Lung microvascular endothelial cell (primary cell): ENCODE measurements around the gene GALNT11. TPM values are rescaled to one million over a fixed set of nuclear protein-coding genes. Genes with fewer than 3 reads are reported as not detected.
"Not testable (repeated sequence)": the region's sequence is repeated elsewhere in the genome, so short reads cannot be mapped to it uniquely, and the experiment has no call there.

Experiments
- DNase-seq, 2 donors: peaks; one replicate each; pipeline versions ENCODE4 v3.0.0 to v3.0.0-alpha.2; 2010; ENCODE audit warnings: low read depth in 2 of 2
- total RNA-seq: library from RNA; depleted of rRNA; stranded (reverse); fragments of >200 nt; gene quantifications from 2 replicates; pipeline ENCODE4 v1.2.1, GENCODE V29; 2014

GALNT11 gene
- total RNA-seq, 1 donor from 2014 or later: 39.3 TPM

DNA sequence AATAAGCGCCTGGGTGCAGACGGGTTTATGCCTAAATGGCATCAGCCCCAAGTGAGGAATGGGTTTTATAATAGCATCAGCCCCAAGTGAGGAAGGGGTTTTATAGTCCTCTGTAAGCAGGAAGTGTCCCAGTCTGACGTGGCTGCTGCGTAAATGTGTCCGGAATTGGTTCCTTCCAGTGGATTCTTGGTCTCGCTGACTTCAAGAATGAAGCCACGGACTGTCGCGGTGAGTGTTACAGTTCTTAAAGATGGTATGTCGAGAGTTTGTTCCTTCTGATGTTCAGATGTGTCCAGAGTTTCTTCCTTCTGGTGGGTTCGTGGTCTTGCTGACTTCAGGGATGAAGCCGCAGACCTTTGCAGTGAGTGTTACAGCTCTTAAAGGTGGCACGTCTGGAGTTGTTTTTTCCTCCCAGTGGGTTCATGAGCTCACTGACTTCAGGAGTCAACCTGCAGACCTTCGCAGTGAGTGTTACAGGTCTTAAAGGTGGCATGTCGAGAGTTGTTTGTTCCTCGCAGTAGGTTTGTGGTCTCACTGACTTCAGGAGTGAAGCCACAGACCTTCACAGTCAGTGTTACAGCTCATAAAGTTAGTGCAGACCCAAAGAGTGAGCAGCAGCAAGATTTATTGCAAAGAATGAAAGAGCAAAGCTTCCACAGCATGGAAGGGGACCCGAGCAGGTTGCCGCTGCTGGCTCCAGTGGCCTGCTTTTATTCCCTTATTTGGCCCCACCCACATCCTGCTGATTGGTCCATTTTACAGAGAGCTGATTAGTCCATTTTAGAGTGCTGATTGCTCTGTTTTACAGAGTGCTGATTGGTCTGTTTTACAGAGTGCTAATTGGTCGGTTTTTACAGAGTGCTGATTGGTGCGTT lies 2.3 kb downstream of the GALNT11 start:
- not testable (repeated sequence) for DNase-seq

GRCh38 chr7:152030059-152030458 lies 4.6 kb downstream of the GALNT11 start:
- DNase-seq: peak; percentile 64 to 65

DNA sequence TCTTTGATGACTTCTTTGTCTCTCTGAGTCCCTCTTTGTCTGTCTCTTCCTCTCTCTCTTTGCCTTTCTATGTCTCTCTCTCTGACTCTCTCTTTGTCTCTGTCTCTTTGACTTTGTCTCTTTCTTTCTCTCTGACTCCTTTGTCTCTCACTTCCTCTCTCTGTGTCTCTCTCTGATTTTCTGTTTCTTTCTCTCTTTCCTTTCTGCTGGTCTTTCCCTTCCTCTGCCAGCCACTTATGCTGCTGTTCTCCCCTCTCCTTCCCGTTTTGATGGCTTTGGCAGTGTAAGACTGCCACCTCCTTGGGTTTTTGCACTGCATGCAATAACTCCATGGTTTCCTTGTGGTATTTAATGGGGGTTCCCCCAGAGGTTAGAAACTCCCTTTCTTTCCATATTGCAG lies 5.2 kb downstream of the GALNT11 start:
- DNase-seq: not testable (repeated sequence)

GRCh38 chr7:152035817-152036216 lies 10.3 kb downstream of the GALNT11 start:
- no peak for DNase-seq

GRCh38 chr7:152038410-152038809 lies 12.9 kb downstream of the GALNT11 start:
- not testable (repeated sequence) for DNase-seq

GRCh38 chr7:152043086-152043485 lies 17.6 kb downstream of the GALNT11 start:
- peak in 1 of 2 donors; percentile 56 for DNase-seq

GRCh38 chr7:152044909-152045308 lies 19.4 kb downstream of the GALNT11 start:
- DNase-seq: not testable (repeated sequence)

GRCh38 chr7:152046531-152046930 lies 21.1 kb downstream of the GALNT11 start:
- DNase-seq: no peak

GRCh38 chr7:152048051-152048450 lies 22.6 kb downstream of the GALNT11 start:
- no peak for DNase-seq

- DNase-seq: no peak
These were observed 25.1 kb downstream of the GALNT11 start for GRCh38 chr7:152050547-152050971.

GRCh38 chr7:152051968-152052367 lies 26.5 kb downstream of the GALNT11 start:
- no peak for DNase-seq

DNA sequence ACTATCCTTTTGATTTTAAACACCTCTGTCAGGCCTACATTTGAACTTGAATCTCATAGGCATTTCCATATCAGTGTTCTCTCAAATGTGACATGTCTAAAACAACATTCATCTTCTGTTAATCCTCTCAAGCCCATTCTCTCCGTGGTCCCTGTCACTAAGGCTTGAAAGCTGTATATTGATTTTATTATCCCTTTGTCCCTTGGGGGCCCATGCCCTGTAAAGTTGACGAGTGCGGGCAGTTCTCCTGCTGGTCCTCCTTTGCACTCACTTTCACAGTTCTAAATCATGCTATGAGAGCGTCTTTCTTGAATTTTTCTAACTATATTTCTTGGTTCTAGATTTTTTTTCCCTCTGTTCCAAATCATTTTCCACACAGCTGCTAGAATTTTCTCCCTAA lies 27.3 kb downstream of the GALNT11 start:
- no peak for DNase-seq

DNA sequence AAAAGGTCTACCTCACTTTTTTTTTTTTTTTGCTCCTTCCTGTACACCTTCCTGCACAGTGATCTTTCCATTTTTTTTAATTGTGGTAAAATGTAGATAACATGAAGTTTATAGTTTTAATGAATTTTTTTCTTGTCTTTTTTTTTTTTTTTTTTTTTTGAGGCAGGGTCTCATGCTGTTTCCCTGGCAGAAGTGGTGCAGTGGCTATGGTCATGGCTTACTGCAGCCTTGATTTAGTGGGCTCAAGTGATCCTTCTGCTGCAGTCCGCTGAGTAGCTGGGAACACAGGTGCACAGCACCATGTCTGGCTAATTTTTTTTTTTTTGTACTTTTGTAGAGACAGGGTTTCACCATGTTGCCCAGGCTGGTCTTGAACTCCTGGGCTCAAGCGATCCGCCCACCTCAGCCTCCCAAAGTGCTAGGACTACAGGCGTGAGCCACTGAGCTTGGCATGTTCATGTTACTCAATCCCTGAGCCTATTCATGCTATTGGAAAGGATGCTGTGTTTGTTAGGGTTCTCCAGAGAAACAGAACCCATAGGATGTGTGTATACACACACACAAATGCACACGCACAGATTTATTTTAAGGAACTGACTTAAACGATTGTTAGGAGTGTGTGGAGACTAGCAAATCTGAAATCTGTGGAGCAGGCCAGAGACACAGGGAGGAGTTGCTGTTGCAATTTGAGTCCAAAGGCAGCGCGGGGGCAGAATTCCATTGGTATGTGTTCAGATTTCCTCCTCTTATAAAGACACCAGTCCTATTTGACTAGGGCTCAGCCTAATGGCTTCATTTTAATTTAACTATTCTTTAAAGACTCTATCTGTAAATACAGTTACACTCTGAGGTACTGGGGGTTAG lies 29.1 kb downstream of the GALNT11 start:
- peak in 1 of 2 donors; percentile 38 for DNase-seq

DNA sequence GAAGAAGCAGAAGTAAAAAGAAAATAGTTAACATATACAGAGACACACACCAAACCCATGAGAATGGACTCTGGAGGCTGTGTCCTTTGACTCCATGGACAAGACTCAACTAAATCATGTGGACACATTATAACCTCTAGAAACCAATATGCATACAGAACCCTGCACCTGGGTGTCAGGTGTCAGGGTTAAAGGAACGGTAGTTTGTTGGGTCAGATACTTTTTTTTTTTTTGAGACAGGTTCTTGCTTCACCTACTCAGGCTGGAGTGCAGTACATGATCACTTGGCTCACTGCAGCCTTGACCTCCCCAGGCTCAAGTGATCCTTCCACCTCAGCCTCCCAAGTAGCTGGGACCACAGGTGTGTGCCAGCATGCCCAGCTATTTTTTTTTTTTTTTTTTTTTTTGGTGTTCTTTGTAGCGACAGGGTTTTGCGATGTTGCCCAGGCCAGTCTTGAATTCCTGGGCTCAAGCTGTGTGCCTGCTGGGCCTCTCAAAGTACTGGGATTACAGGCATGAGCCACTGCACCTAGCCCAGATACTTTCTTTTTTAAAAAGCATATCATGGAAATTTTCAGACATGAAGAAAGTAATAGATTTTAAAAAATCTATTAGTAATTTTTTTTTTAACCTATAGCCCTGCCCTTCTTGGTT lies 31.3 kb downstream of the GALNT11 start:
- DNase-seq: no peak

DNA sequence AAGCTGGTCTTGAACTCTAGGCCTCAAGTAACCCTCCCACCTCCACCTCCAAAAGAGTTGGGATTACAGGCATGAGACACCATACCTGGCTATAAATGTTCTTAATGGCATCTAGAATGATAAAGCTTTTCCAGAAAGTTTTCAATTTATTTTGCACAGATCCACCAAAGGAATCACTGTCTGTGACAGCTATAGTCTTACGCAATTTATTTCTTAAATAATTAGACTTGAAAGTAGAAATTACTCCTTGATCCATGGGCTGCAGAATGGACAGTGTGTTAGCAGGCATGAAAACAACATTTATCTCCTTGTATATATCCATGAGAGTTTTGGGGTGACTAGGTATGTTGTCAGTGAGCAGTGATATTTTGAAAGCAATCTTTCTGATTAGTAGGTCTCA lies 33.8 kb downstream of the GALNT11 start:
- DNase-seq: no peak

- DNase-seq: not testable (repeated sequence)
These were observed 35.6 kb downstream of the GALNT11 start for GRCh38 chr7:152061086-152061485.

- not testable (repeated sequence) for DNase-seq
These were observed 37.7 kb downstream of the GALNT11 start for GRCh38 chr7:152063192-152063591.

DNA sequence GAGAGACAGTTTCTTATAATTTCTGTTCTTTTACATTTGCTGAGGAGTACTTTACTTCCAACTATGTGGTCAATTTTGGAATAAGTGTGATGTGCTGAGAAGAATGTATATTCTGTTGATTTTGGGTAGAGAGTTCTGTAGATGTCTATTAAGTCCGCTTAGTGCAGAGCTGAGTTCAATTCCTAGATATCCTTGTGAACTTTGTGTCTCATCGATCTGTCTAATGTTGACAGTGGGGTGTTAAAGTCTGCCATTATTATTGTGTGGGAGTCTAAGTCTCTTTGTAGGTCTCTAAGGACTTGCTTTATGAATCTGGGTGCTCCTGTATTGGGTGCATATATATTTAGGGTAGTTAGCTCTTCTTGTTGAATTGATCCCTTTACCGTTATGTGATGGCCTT lies 38.3 kb downstream of the GALNT11 start:
- not testable (repeated sequence) for DNase-seq

GRCh38 chr7:152065800-152066344 lies 40.4 kb downstream of the GALNT11 start:
- DNase-seq: not testable (repeated sequence)

- no peak for DNase-seq
These were observed 46.9 kb downstream of the GALNT11 start for GRCh38 chr7:152072421-152072820.

- no peak for DNase-seq
These were observed 47.9 kb downstream of the GALNT11 start for GRCh38 chr7:152073352-152073751.
